OCI-LY7 (cell line): Measurements from ENCODE around the gene PCBP3. TPM values are rescaled to one million over a fixed set of nuclear protein-coding genes. Genes with fewer than 3 reads are reported as not detected.

Experiments
- BruUV-seq: library from RNA; stranded (reverse); fragments of 400-500 nt; replicated peaks from 2 replicates; lab custom pipeline; 2021; lab: Mats Ljungman, UMichigan
- CTCF ChIA-PET: fragments of 300-600 bp; sonication (Branson Sonifier 250); formaldehyde crosslinking; loops from one replicate; lab custom pipeline; 2022; ENCODE audit warnings: antibody characterized with exemption; ENCODE audit not compliant: unreplicated experiment; lab: Charles Lee
- POLR2A ChIA-PET: fragments of 300-600 bp; sonication (Branson Sonifier 250); formaldehyde crosslinking; loops from one replicate; lab custom pipeline; 2022; ENCODE audit warnings: antibody characterized with exemption; lab: Charles Lee
- DNase-seq: peaks from one replicate; pipeline ENCODE4 v3.0.0-alpha.2; 2015; ENCODE audit warnings: low spot score
- H2AFZ ChIP-seq: fragments of 200-600 bp; sonication (generic), shearing (Covaris generic); 2 replicates; pipeline ENCODE4 v1.6.1; 2014; ENCODE audit warnings: mild to moderate bottlenecking, antibody characterized with exemption, low read length, moderate library complexity
- H3K27ac ChIP-seq: fragments of 200-600 bp; sonication (generic); 2 replicates; pipeline ENCODE4 v1.5.1; 2014; ENCODE audit warnings: mixed run types, low read depth, mild to moderate bottlenecking, moderate library complexity, low read length, inconsistent platforms; ENCODE audit not compliant: poor library complexity, severe bottlenecking
- H3K36me3 ChIP-seq: fragments of 200-600 bp; sonication (generic); 2 replicates; pipeline ENCODE4 v1.6.1; 2014; ENCODE audit warnings: mild to moderate bottlenecking, antibody characterized with exemption, low read length, moderate library complexity, mixed read lengths; ENCODE audit not compliant: insufficient read depth
- H3K4me1 ChIP-seq: fragments of 200-600 bp; sonication (generic); 2 replicates; pipeline ENCODE4 v1.5.1; 2014; ENCODE audit warnings: mild to moderate bottlenecking, low read length; ENCODE audit not compliant: insufficient read depth, poor library complexity, severe bottlenecking
- H3K4me2 ChIP-seq: fragments of 200-600 bp; sonication (generic); 2 replicates; pipeline ENCODE4 v1.6.1; 2014; ENCODE audit warnings: mild to moderate bottlenecking, low read length
- H3K4me3 ChIP-seq: fragments of 200-600 bp; sonication (generic); 2 replicates; pipeline ENCODE4 v1.5.1; 2014; ENCODE audit warnings: mild to moderate bottlenecking, low read depth, low read length; ENCODE audit not compliant: poor library complexity, severe bottlenecking
- H3K79me2 ChIP-seq: fragments of 200-600 bp; sonication (generic); 2 replicates; pipeline ENCODE4 v1.6.1; 2016; ENCODE audit warnings: low read depth, mild to moderate bottlenecking, low read length, moderate library complexity, mixed read lengths; ENCODE audit not compliant: insufficient read depth
- H3K9me2 ChIP-seq: fragments of 200-600 bp; sonication (generic); 2 replicates; pipeline ENCODE4 v1.6.1; 2016; ENCODE audit warnings: mild to moderate bottlenecking, low read length, mixed read lengths; ENCODE audit not compliant: insufficient read depth
- H3K9me3 ChIP-seq: fragments of 200-600 bp; sonication (generic); 2 replicates; pipeline ENCODE4 v1.6.1; 2014; ENCODE audit warnings: mild to moderate bottlenecking, mixed run types, low read length, mixed read lengths
- H4K20me1 ChIP-seq: fragments of 200-600 bp; sonication (generic); 2 replicates; pipeline ENCODE4 v1.6.1; 2014; ENCODE audit warnings: mild to moderate bottlenecking, antibody characterized with exemption, low read length, moderate library complexity, mixed read lengths; ENCODE audit not compliant: insufficient read depth
- EZH2phosphoT487 ChIP-seq: fragments of 200-600 bp; sonication (generic); IDR thresholded peaks from 2 replicates; pipeline ENCODE4 v1.6.1; 2018; ENCODE audit warnings: low read depth, borderline replicate concordance, mild to moderate bottlenecking, mixed run types, antibody characterized with exemption, low read length, moderate library complexity, mixed read lengths
- intact Hi-C: fragments of 100-400 bp; cut with micrococcal nuclease; formaldehyde crosslinking; loops from one replicate; pipeline ENCODE4 v1.10.0; 2022; ENCODE audit not compliant: unreplicated experiment
- total RNA-seq, 2 experiments: library from RNA; depleted of rRNA in 1 of 2; stranded (reverse); fragments of >200 nt in 1 of 2; shearing (Covaris generic) in 1 of 2; gene quantifications; 2 replicates each; pipeline ENCODE4 v1.2.3, GENCODE V29; 2014 to 2022
- TF ChIP-seq, protein P1 (sequence below): fragments of 200-600 bp; sonication (generic); conservative IDR thresholded peaks from 2 replicates; pipeline ENCODE4 v1.5.1; 2014; ENCODE audit warnings: mild to moderate bottlenecking, antibody characterized with exemption, low read length, moderate library complexity, mixed read lengths

Gene PCBP3
- total RNA-seq, 2 experiments from 2014 or later: 0.61 TPM; not detected in 1

- H2AFZ ChIP-seq: no peak overlapping the region
- TF ChIP-seq, protein P1, sequence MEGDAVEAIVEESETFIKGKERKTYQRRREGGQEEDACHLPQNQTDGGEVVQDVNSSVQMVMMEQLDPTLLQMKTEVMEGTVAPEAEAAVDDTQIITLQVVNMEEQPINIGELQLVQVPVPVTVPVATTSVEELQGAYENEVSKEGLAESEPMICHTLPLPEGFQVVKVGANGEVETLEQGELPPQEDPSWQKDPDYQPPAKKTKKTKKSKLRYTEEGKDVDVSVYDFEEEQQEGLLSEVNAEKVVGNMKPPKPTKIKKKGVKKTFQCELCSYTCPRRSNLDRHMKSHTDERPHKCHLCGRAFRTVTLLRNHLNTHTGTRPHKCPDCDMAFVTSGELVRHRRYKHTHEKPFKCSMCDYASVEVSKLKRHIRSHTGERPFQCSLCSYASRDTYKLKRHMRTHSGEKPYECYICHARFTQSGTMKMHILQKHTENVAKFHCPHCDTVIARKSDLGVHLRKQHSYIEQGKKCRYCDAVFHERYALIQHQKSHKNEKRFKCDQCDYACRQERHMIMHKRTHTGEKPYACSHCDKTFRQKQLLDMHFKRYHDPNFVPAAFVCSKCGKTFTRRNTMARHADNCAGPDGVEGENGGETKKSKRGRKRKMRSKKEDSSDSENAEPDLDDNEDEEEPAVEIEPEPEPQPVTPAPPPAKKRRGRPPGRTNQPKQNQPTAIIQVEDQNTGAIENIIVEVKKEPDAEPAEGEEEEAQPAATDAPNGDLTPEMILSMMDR: peak; percentile 83
- no peak for TF ChIP-seq EZH2phosphoT487
- peak; percentile 78 for DNase-seq
- no peaks in the 10 kb centered on the region for H4K20me1 ChIP-seq
- H3K4me1 ChIP-seq: peaks cover 8% of the 10 kb centered on the region
- no peak overlapping the region for H3K27ac ChIP-seq
- H3K9me2 ChIP-seq: no peaks in the 10 kb centered on the region
- no peak overlapping the region for H3K4me2 ChIP-seq
- intact Hi-C loops: loop anchor here (1.0 kb wide), 1 partner anchor 264 kb away; no protein-coding TSS in a partner anchor
- H3K9me3 ChIP-seq: no peaks in the 10 kb centered on the region
- H3K79me2 ChIP-seq: no peaks in the 10 kb centered on the region
- BruUV-seq: no TSS peak
- H3K36me3 ChIP-seq: no peaks in the 10 kb centered on the region
- H3K4me3 ChIP-seq: no peak overlapping the region
- ChIA-PET POLR2A (no interaction called here), CTCF (no interaction called here)
Observed at GRCh38 chr21:45820171-45821091, 176.9 kb downstream of the PCBP3 start.

- ChIA-PET POLR2A (no interaction called here), CTCF (no interaction called here)
- Histone ChIP-seq H2AFZ (no peak overlapping the region), H3K4me1 (peaks cover 8% of the 10 kb centered on the region), H4K20me1 (no peaks in the 10 kb centered on the region), H3K4me3 (no peak overlapping the region), H3K9me2 (no peaks in the 10 kb centered on the region), H3K9me3 (no peaks in the 10 kb centered on the region), H3K4me2 (no peak overlapping the region), H3K36me3 (no peaks in the 10 kb centered on the region), H3K79me2 (no peaks in the 10 kb centered on the region), H3K27ac (no peak overlapping the region)
- intact Hi-C loops: no loop called here
- no peak for DNase-seq
- no TSS peak for BruUV-seq
- TF ChIP-seq, protein P1: no peak
- TF ChIP-seq EZH2phosphoT487: no peak
Observed at GRCh38 chr21:45821315-45821962, 177.9 kb downstream of the PCBP3 start.
